K562 (cell line): ENCODE data around the gene SPTBN4. TPM values are rescaled to one million over a fixed set of nuclear protein-coding genes. Genes with fewer than 3 reads are reported as not detected.

Experiments used
- ARID2 ChIP-seq: fragments of 450-650 bp; IDR thresholded peaks from 2 replicates; pipeline ENCODE4 v1.6.1; 2017; ENCODE audit warnings: antibody characterized with exemption, mild to moderate bottlenecking
- BACH1 ChIP-seq: fragments of 200-800 bp; sonication (Bioruptor generic); IDR thresholded peaks from 2 replicates; pipeline ENCODE4 v1.6.1; 2016; ENCODE audit warnings: missing genetic modification characterization, missing compliant biosample characterization
- BMI1 ChIP-seq: fragments of 150-350 bp; IDR thresholded peaks from 2 replicates; pipeline ENCODE4 v1.6.1; 2014; ENCODE audit warnings: low read length
- CEBPB ChIP-seq: fragments of 450-650 bp; IDR thresholded peaks from 2 replicates; pipeline ENCODE4 v1.6.1; 2016; ENCODE audit warnings: missing genetic modification characterization, missing compliant biosample characterization
- CREM ChIP-seq: IDR thresholded peaks from 2 replicates; pipeline ENCODE4 v1.6.1; 2014; ENCODE audit warnings: antibody characterized with exemption, low read depth
- GABPB2 ChIP-seq: fragments of 250-450 bp; sonication (Bioruptor Pico); conservative IDR thresholded peaks from 2 replicates; pipeline ENCODE4 v1.5.1; 2021; ENCODE audit warnings: mild to moderate bottlenecking
- HEY1 ChIP-seq: fragments of 250-450 bp; sonication (Bioruptor Pico); IDR thresholded peaks from 2 replicates; pipeline ENCODE4 v1.5.0; 2020; ENCODE audit warnings: mild to moderate bottlenecking, moderate library complexity, borderline replicate concordance
- IFI16 ChIP-seq: fragments of 250-450 bp; sonication (Bioruptor Pico); IDR thresholded peaks from 2 replicates; pipeline ENCODE4 v2.1.2; 2022; ENCODE audit warnings: mild to moderate bottlenecking, inconsistent platforms
- MCM5 ChIP-seq: fragments of 450-650 bp; IDR thresholded peaks from 2 replicates; pipeline ENCODE4 v1.6.1; 2016; ENCODE audit warnings: low read depth
- MYBL2 ChIP-seq, 2 experiments: fragments of 450-650 bp in 1 of 2; sonication (generic) in 1 of 2; formaldehyde crosslinking in 1 of 2; IDR thresholded peaks; 2 replicates each; pipeline versions ENCODE4 v1.6.1 to v1.8.1; 2017 to 2022; ENCODE audit warnings: borderline replicate concordance in 1 of 2, inconsistent platforms in 1 of 2, low read depth in 1 of 2, mild to moderate bottlenecking in 1 of 2, missing genetic modification reagents in 1 of 2, moderate library complexity in 1 of 2
- RFX7 ChIP-seq: fragments of 250-450 bp; sonication (Bioruptor Pico); IDR thresholded peaks from 2 replicates; pipeline ENCODE4 v1.5.1; 2021; ENCODE audit warnings: mild to moderate bottlenecking
- RNF2 ChIP-seq: sonication (generic); IDR thresholded peaks from 2 replicates; pipeline ENCODE4 v1.6.1; 2016
- SP2 ChIP-seq: IDR thresholded peaks from 2 replicates; pipeline ENCODE4 v1.6.1; 2011; ENCODE audit warnings: mild to moderate bottlenecking, low read depth, low read length, moderate library complexity; ENCODE audit not compliant: poor library complexity, severe bottlenecking; ENCODE audit errors: extremely low read depth
- TEAD2 ChIP-seq: fragments of 450-650 bp; IDR thresholded peaks from 2 replicates; pipeline ENCODE4 v1.6.1; 2016; ENCODE audit warnings: missing genetic modification characterization, control low read depth, missing compliant biosample characterization
- U2AF1 ChIP-seq: fragments of 200-400 bp; formaldehyde crosslinking; optimal IDR thresholded peaks from 2 replicates; pipeline ENCODE3; 2017; ENCODE audit warnings: mild to moderate bottlenecking, low read depth, low read length, moderate library complexity
- ZBTB1 ChIP-seq: sonication (generic); formaldehyde crosslinking; IDR thresholded peaks from 2 replicates; pipeline ENCODE4 v1.8.1; 2023; ENCODE audit warnings: missing genetic modification reagents, low read depth, mild to moderate bottlenecking, borderline replicate concordance
- ZBTB5 ChIP-seq: fragments of 450-650 bp; IDR thresholded peaks from 2 replicates; pipeline ENCODE4 v1.6.1; 2017; ENCODE audit warnings: antibody characterized with exemption
- ZBTB9 ChIP-seq: fragments of 450-650 bp; formaldehyde crosslinking; IDR thresholded peaks from 2 replicates; pipeline ENCODE4 v1.4.0; 2020; ENCODE audit warnings: mild to moderate bottlenecking, moderate library complexity
- ZNF354B ChIP-seq: fragments of 250-450 bp; sonication (Bioruptor Pico); IDR thresholded peaks from 2 replicates; pipeline ENCODE4 v1.4.0; 2020
- polyA plus RNA-seq, 8 experiments: library from polyadenylated mRNA; depleted of rRNA in 4 of 8; stranded (reverse) in 5 of 8; unstranded in 3 of 8; fragments of >200 nt; fragmentation: Nextera tagmentation in 2 of 8; fragmentation: Illumina TruSeq in 1 of 8; extraction: Ambion mirVana in 2 of 8; extraction: Trizol in 1 of 8; gene quantifications; 2 replicates each; pipeline versions ENCODE4 v1.2.1 to v1.2.3, GENCODE V29; 2011 to 2014; ENCODE audit warnings: inconsistent platforms in 1 of 8, missing spikeins in 1 of 8
- total RNA-seq, 7 experiments: library from RNA; depleted of rRNA in 6 of 7; stranded (reverse); fragments of >200 nt in 6 of 7; fragmentation: Illumina TruSeq in 2 of 7; extraction: Trizol in 2 of 7; gene quantifications; 2 replicates each; pipeline versions ENCODE4 v1.2.1 to v1.2.3, GENCODE V29; 2011 to 2021; ENCODE audit warnings: low replicate concordance in 1 of 7
- TF ChIP-seq, protein P1 (sequence below): fragments of 450-650 bp; IDR thresholded peaks from 2 replicates; pipeline ENCODE4 v1.6.1; 2016; ENCODE audit warnings: borderline replicate concordance

SPTBN4 gene
- total and polyA plus RNA-seq, 9 of the 15 experiments (the other 6 are each of a cell fraction or from before 2014, with no cell fraction given) = 0.01 to 1.5 (median 0.86) TPM

GRCh38 chr19:40605216-40605971 is 138.6 kb downstream of the SPTBN4 start (continued):
- TF ChIP-seq MYBL2 (IDR thresholded peaks at IDR 0.05; ENCODE audit: low read depth) (no peak), MYBL2 (CRISPR knock-in tag; IDR thresholded peaks at IDR 0.05; ENCODE audit: borderline replicate concordance) (no peak), ARID2 (0 out of 2 replicates have a peak, but pooled peaks have one; percentile 5), CEBPB (tag) (no peak), BMI1 (no peak), ZBTB9 (CRISPR knock-in tag) (no peak), TEAD2 (tag) (no peak), HEY1 (CRISPR knock-in tag) (no peak), SP2 (no peak), CREM (0 out of 2 replicates have a peak, but pooled peaks have one; percentile 21), BACH1 (tag) (no peak), ZBTB1 (CRISPR knock-in tag) (no peak), GABPB2 (CRISPR knock-in tag) (no peak), MCM5 (no peak), RNF2 (no peak), ZBTB5 (no peak), U2AF1 (peak; percentile 45), RFX7 (CRISPR knock-in tag) (no peak), ZNF354B (no peak), IFI16 (CRISPR knock-in tag) (no peak)
- TF ChIP-seq, protein P1, sequence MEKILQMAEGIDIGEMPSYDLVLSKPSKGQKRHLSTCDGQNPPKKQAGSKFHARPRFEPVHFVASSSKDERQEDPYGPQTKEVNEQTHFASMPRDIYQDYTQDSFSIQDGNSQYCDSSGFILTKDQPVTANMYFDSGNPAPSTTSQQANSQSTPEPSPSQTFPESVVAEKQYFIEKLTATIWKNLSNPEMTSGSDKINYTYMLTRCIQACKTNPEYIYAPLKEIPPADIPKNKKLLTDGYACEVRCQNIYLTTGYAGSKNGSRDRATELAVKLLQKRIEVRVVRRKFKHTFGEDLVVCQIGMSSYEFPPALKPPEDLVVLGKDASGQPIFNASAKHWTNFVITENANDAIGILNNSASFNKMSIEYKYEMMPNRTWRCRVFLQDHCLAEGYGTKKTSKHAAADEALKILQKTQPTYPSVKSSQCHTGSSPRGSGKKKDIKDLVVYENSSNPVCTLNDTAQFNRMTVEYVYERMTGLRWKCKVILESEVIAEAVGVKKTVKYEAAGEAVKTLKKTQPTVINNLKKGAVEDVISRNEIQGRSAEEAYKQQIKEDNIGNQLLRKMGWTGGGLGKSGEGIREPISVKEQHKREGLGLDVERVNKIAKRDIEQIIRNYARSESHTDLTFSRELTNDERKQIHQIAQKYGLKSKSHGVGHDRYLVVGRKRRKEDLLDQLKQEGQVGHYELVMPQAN = no peak
